ENCODE data around the gene NBEA.

NBEA gene

DNA sequence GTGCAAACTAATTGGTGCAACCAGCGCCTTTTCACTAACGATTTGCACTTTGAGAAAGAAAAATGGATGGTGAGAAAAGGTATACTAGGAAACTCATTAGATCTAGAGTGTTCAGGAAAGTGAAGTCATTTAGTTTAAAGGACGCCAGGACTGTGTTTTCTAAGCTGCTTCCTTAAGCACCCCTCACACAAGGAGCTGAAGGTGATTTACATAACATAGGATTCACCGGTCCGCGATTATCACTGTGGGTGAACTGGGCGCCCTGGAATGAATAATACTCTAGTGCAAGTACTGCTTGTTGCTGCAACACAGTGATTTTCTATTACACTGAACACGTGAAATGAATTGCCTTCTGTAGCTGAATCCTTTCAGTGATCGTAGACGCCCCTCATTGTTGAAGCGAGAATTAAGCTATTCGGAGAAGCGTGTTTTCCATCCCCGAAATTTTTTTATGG is 537.0 kb downstream of the NBEA start:
- ChIA-PET CTCF (no interaction called here), POLR2A (no interaction called here)
- Histone ChIP-seq H3K27ac (ENCODE audit: extremely low read depth, low read depth, low read length) (no peak overlapping the region), H3K4me3 (ENCODE audit: low read depth, low read length) (no peak overlapping the region), H3K36me3 (ENCODE audit: control insufficient read depth in 2 of 2, insufficient read depth in 1 of 2, low read length in 2 of 2) (no peaks in the 10 kb centered on the region), H3K4me1 (ENCODE audit: control insufficient read depth, insufficient read depth, low read length) (no peaks in the 10 kb centered on the region), H3K9me3 (ENCODE audit: control insufficient read depth, insufficient read depth, low read depth, low read length) (no peaks in the 10 kb centered on the region)
- TF ChIP-seq, protein P1, sequence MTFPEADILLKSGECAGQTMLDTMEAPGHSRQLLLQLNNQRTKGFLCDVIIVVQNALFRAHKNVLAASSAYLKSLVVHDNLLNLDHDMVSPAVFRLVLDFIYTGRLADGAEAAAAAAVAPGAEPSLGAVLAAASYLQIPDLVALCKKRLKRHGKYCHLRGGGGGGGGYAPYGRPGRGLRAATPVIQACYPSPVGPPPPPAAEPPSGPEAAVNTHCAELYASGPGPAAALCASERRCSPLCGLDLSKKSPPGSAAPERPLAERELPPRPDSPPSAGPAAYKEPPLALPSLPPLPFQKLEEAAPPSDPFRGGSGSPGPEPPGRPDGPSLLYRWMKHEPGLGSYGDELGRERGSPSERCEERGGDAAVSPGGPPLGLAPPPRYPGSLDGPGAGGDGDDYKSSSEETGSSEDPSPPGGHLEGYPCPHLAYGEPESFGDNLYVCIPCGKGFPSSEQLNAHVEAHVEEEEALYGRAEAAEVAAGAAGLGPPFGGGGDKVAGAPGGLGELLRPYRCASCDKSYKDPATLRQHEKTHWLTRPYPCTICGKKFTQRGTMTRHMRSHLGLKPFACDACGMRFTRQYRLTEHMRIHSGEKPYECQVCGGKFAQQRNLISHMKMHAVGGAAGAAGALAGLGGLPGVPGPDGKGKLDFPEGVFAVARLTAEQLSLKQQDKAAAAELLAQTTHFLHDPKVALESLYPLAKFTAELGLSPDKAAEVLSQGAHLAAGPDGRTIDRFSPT (tag by site-specific recombination; IDR thresholded peaks at IDR 0.05): no peak
- TF ChIP-seq ZNF292 (tag by site-specific recombination; IDR thresholded peaks at IDR 0.05; ENCODE audit: borderline replicate concordance, low read depth) (no peak), ZNF707 (tag by site-specific recombination; IDR thresholded peaks at IDR 0.05) (no peak), GLI2 (tag by site-specific recombination; IDR thresholded peaks at IDR 0.05; ENCODE audit: borderline replicate concordance, low read depth) (no peak)
- TF ChIP-seq, protein P2, sequence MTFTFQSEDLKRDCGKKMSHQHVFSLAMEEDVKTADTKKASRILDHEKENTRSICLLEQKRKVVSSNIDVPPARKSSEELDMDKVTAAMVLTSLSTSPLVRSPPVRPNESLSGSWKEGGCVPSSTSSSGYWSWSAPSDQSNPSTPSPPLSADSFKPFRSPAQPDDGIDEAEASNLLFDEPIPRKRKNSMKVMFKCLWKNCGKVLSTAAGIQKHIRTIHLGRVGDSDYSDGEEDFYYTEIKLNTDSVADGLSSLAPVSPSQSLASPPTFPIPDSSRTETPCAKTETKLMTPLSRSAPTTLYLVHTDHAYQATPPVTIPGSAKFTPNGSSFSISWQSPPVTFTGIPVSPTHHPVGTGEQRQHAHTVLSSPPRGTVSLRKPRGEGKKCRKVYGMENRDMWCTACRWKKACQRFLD (tag by site-specific recombination; IDR thresholded peaks at IDR 0.05): no peak
- TF ChIP-seq, protein P3, sequence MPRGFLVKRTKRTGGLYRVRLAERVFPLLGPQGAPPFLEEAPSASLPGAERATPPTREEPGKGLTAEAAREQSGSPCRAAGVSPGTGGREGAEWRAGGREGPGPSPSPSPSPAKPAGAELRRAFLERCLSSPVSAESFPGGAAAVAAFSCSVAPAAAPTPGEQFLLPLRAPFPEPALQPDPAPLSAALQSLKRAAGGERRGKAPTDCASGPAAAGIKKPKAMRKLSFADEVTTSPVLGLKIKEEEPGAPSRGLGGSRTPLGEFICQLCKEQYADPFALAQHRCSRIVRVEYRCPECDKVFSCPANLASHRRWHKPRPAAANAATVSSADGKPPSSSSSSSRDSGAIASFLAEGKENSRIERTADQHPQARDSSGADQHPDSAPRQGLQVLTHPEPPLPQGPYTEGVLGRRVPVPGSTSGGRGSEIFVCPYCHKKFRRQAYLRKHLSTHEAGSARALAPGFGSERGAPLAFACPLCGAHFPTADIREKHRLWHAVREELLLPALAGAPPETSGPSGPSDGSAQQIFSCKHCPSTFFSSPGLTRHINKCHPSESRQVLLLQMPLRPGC (tag by site-specific recombination; IDR thresholded peaks at IDR 0.05): no peak

DNA sequence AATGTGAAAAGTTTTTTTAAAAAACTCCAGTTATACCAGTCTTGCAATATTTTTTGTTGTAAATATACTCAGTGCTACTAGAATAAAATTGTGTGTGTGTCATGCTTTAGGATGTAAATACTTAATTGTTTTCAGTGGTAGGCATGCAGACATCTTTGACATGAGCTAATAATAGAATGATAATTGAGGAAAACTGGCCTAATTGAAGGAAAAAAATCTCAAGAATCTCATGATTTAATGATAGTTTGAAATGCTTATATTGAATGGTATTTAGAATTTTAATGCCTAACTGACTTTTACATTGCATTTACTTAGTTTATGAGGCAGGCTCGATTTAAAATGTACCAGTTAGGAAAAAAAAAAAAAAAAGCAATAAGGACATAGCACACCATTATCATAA is 537.6 kb downstream of the NBEA start:
- Histone ChIP-seq H3K4me1 (ENCODE audit: control insufficient read depth, insufficient read depth, low read length) (no peaks in the 10 kb centered on the region), H3K9me3 (ENCODE audit: control insufficient read depth, insufficient read depth, low read depth, low read length) (no peaks in the 10 kb centered on the region), H3K36me3 (ENCODE audit: control insufficient read depth in 2 of 2, insufficient read depth in 1 of 2, low read length in 2 of 2) (no peaks in the 10 kb centered on the region), H3K4me3 (ENCODE audit: low read depth, low read length) (no peak overlapping the region), H3K27ac (ENCODE audit: extremely low read depth, low read depth, low read length) (no peak overlapping the region)
- POLR2A ChIA-PET: no interaction called here
- CTCF ChIA-PET: no interaction called here
- no peak for TF ChIP-seq REPIN1 (tag by site-specific recombination; IDR thresholded peaks at IDR 0.05; ENCODE audit: low read depth)
- TF ChIP-seq, protein P4, sequence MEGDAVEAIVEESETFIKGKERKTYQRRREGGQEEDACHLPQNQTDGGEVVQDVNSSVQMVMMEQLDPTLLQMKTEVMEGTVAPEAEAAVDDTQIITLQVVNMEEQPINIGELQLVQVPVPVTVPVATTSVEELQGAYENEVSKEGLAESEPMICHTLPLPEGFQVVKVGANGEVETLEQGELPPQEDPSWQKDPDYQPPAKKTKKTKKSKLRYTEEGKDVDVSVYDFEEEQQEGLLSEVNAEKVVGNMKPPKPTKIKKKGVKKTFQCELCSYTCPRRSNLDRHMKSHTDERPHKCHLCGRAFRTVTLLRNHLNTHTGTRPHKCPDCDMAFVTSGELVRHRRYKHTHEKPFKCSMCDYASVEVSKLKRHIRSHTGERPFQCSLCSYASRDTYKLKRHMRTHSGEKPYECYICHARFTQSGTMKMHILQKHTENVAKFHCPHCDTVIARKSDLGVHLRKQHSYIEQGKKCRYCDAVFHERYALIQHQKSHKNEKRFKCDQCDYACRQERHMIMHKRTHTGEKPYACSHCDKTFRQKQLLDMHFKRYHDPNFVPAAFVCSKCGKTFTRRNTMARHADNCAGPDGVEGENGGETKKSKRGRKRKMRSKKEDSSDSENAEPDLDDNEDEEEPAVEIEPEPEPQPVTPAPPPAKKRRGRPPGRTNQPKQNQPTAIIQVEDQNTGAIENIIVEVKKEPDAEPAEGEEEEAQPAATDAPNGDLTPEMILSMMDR (tag by site-specific recombination; IDR thresholded peaks at IDR 0.05): no peak
- no peak for TF ChIP-seq ZNF169 (tag by site-specific recombination; IDR thresholded peaks at IDR 0.05)
- TF ChIP-seq ZNF548 (tag by site-specific recombination; IDR thresholded peaks at IDR 0.05): no peak
- no peak for TF ChIP-seq ZNF514 (tag by site-specific recombination; IDR thresholded peaks at IDR 0.05)
- no peak for TF ChIP-seq ZBTB1 (tag by site-specific recombination; IDR thresholded peaks at IDR 0.05)

DNA sequence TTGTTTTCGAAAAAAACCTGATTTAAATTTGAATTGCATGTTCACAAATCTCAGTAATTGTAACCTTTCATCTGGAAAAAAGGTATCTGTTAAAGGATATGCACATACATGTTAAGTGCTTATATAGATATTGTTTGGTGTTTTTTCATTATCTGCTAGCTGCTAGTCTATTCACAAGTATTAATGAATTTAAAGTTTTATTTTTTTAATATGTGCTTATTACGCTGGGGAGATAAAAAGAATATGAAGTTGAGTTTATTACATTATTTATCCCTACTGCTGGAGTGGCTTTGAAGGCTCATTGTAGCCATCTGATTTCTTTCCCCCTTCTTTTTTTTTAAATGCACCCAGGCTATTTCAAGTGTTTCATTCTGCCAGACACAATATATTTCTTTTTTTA is 538.3 kb downstream of the NBEA start:
- H3K36me3 ChIP-seq (ENCODE audit: control insufficient read depth in 2 of 2, insufficient read depth in 1 of 2, low read length in 2 of 2): no peaks in the 10 kb centered on the region
- ChIA-PET CTCF (no interaction called here), POLR2A (no interaction called here)
- H3K4me3 ChIP-seq (ENCODE audit: low read depth, low read length): no peak overlapping the region
- H3K4me1 ChIP-seq (ENCODE audit: control insufficient read depth, insufficient read depth, low read length): peaks cover 3% of the 10 kb centered on the region
- no peak overlapping the region for H3K27ac ChIP-seq (ENCODE audit: extremely low read depth, low read depth, low read length)
- H3K9me3 ChIP-seq (ENCODE audit: control insufficient read depth, insufficient read depth, low read depth, low read length): no peaks in the 10 kb centered on the region
- TF ChIP-seq ZNF121 (tag by site-specific recombination; IDR thresholded peaks at IDR 0.05): no peak
- no peak for TF ChIP-seq ZNF221 (tag by site-specific recombination; IDR thresholded peaks at IDR 0.05; ENCODE audit: borderline replicate concordance)
- TF ChIP-seq, protein P5, sequence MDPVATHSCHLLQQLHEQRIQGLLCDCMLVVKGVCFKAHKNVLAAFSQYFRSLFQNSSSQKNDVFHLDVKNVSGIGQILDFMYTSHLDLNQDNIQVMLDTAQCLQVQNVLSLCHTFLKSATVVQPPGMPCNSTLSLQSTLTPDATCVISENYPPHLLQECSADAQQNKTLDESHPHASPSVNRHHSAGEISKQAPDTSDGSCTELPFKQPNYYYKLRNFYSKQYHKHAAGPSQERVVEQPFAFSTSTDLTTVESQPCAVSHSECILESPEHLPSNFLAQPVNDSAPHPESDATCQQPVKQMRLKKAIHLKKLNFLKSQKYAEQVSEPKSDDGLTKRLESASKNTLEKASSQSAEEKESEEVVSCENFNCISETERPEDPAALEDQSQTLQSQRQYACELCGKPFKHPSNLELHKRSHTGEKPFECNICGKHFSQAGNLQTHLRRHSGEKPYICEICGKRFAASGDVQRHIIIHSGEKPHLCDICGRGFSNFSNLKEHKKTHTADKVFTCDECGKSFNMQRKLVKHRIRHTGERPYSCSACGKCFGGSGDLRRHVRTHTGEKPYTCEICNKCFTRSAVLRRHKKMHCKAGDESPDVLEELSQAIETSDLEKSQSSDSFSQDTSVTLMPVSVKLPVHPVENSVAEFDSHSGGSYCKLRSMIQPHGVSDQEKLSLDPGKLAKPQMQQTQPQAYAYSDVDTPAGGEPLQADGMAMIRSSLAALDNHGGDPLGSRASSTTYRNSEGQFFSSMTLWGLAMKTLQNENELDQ (tag by site-specific recombination; IDR thresholded peaks at IDR 0.05; ENCODE audit: low read depth): no peak
- no peak for TF ChIP-seq SALL2 (tag by site-specific recombination; IDR thresholded peaks at IDR 0.05; ENCODE audit: borderline replicate concordance)
- TF ChIP-seq ZXDB (tag by site-specific recombination; IDR thresholded peaks at IDR 0.05): no peak
- TF ChIP-seq BCL11A (tag by site-specific recombination; IDR thresholded peaks at IDR 0.05; ENCODE audit: low read depth): no peak
- no peak for TF ChIP-seq ZNF138 (tag by site-specific recombination; IDR thresholded peaks at IDR 0.05; ENCODE audit: borderline replicate concordance)
- no peak for TF ChIP-seq YY1 (tag by site-specific recombination; IDR thresholded peaks at IDR 0.05)
- TF ChIP-seq ZNF501 (tag by site-specific recombination; IDR thresholded peaks at IDR 0.05): no peak
- TF ChIP-seq, protein P6, sequence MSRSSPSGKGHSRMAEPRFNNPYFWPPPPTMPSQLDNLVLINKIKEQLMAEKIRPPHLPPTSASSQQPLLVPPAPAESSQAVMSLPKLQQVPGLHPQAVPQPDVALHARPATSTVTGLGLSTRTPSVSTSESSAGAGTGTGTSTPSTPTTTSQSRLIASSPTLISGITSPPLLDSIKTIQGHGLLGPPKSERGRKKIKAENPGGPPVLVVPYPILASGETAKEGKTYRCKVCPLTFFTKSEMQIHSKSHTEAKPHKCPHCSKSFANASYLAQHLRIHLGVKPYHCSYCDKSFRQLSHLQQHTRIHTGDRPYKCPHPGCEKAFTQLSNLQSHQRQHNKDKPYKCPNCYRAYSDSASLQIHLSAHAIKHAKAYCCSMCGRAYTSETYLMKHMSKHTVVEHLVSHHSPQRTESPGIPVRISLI (tag by site-specific recombination; IDR thresholded peaks at IDR 0.05): no peak
- no peak for TF ChIP-seq ZFP3 (tag by site-specific recombination; IDR thresholded peaks at IDR 0.05; ENCODE audit: low read depth)
